Mucosa of descending colon (tissue), 3 donors: ENCODE data around the gene CPA4. TPM values are rescaled to one million over a fixed set of nuclear protein-coding genes. Genes with fewer than 3 reads are reported as not detected.

ENCODE experiments used
- ATAC-seq: fragments of 200-7000 bp; cut with Tn5 transposase; one replicate; pipeline ENCODE4 v1.9.1; 2020; ENCODE audit warnings: mild to moderate bottlenecking, moderate library complexity
- DNase-seq, 3 donors: peaks; one replicate each; pipeline ENCODE4 v3.0.0-alpha.2; 2020
- H3K36me3 ChIP-seq: fragments of 200-600 bp; one replicate; pipeline ENCODE4 v1.8.0; 2021; ENCODE audit warnings: low read depth, mild to moderate bottlenecking
- H3K4me1 ChIP-seq: fragments of 200-600 bp; one replicate; pipeline ENCODE4 v1.8.0; 2021; ENCODE audit warnings: low read depth, mild to moderate bottlenecking
- H3K4me3 ChIP-seq: fragments of 200-600 bp; one replicate; pipeline ENCODE4 v1.8.0; 2021; ENCODE audit warnings: mild to moderate bottlenecking
- H3K9me3 ChIP-seq: fragments of 200-600 bp; one replicate; pipeline ENCODE4 v1.8.0; 2021; ENCODE audit warnings: mild to moderate bottlenecking
- intact Hi-C, 2 donors: fragments of 100-400 bp; cut with DNase I in 1 of 2; cut with micrococcal nuclease in 1 of 2; formaldehyde crosslinking; loops; one replicate each; pipeline versions ENCODE4 v1.11.0 to v1.11.1; 2022; cut with DNase I, micrococcal nuclease
- total RNA-seq, 3 donors: library from RNA; stranded (reverse); fragmentation: NEBNext Ultra II Directional in 2 of 3; extraction: Animal tissue kit (Norgen Biotek cat#: 25700) in 2 of 3; gene quantifications; one replicate each; pipeline versions ENCODE4 v1.2.1 to v1.2.4, GENCODE V29; 2021 to 2023
- TF ChIP-seq, protein P1 (sequence below): fragments of 200-600 bp; IDR thresholded peaks from one replicate; pipeline ENCODE4 v1.8.0; 2022; ENCODE audit warnings: antibody characterized with exemption, mild to moderate bottlenecking
- donor health status: DM: no; HTN: no; CAD: no; lungs with moderate emphysema.
- donor health status: DM: no; HTN: no; CAD: no.
- donor health status: DM: no; HTN: yes; CAD: no.

CPA4 gene
- total RNA-seq, 3 donors from 2014 or later: not detected

DNA sequence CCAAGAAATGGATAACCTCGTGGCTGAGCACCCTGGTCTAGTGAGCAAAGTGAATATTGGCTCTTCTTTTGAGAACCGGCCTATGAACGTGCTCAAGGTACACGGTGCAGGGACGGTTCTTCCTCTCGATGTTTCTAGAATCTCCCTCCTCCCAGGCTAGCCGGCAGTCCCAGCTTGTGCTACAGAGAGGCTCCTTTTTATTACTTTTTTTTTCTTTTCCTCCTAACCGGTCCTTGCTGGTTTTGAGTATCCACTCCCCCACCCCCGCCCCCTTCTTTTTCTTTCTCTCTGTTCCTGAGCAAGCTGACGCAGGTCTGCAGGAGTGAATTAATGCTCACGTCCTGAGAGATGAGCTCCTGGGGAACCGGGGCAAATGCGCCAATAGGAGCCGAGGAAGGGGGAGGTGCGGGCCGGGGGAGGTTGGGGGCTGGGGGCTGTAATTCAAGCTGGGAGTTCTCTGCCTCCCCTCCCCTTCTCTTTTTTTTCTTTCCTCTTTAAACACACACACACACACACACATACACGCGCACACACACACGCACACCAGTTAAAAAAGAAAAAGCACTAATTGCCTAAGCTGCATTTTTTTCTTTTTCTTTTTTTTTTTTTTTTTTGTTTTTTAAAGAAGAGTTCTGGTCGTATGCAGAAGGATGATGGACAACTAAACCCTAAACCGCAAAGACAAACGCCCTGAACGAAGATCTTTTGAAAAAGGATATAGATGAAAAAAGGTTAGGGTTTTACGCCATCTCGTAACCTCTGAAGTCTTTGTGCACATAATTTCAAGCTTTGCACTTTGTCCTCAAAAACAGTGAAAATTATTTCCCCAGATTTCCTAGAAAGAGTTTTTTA is 19.7 kb upstream of the CPA4 start:
- ATAC-seq (peak; percentile 13), DNase-seq (peak in 1 of 3 donors; percentile 42)
- TF ChIP-seq, protein P1, sequence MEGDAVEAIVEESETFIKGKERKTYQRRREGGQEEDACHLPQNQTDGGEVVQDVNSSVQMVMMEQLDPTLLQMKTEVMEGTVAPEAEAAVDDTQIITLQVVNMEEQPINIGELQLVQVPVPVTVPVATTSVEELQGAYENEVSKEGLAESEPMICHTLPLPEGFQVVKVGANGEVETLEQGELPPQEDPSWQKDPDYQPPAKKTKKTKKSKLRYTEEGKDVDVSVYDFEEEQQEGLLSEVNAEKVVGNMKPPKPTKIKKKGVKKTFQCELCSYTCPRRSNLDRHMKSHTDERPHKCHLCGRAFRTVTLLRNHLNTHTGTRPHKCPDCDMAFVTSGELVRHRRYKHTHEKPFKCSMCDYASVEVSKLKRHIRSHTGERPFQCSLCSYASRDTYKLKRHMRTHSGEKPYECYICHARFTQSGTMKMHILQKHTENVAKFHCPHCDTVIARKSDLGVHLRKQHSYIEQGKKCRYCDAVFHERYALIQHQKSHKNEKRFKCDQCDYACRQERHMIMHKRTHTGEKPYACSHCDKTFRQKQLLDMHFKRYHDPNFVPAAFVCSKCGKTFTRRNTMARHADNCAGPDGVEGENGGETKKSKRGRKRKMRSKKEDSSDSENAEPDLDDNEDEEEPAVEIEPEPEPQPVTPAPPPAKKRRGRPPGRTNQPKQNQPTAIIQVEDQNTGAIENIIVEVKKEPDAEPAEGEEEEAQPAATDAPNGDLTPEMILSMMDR: no peak
- intact Hi-C loops: no loop called here
- no peaks in the 10 kb centered on the region for H3K9me3 ChIP-seq
- H3K36me3 ChIP-seq: no peaks in the 10 kb centered on the region
- no peak overlapping the region for H3K4me3 ChIP-seq
- no peaks in the 10 kb centered on the region for H3K4me1 ChIP-seq

DNA sequence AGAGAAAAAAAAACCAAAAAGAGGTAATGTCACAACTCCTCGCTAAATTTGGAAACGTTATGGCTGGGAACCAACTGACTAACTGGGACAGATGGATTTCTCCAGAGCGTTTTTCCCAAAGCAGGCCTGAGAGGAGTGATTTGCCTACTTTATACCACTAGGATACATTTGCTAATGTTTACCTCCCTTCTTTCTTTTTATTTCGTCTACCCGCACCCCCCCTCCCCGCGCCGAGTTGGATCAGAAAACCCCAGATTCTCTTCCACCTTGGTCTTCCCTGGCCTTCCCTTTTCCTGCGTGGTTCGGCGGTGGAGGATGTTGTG is 19.1 kb upstream of the CPA4 start:
- DNase-seq: peak in 1 of 3 donors; percentile 13
- Histone ChIP-seq H3K4me1 (no peaks in the 10 kb centered on the region), H3K4me3 (no peak overlapping the region), H3K36me3 (no peaks in the 10 kb centered on the region), H3K9me3 (no peaks in the 10 kb centered on the region)
- TF ChIP-seq, protein P1: no peak
- intact Hi-C loops: no loop called here
- no peak for ATAC-seq

DNA sequence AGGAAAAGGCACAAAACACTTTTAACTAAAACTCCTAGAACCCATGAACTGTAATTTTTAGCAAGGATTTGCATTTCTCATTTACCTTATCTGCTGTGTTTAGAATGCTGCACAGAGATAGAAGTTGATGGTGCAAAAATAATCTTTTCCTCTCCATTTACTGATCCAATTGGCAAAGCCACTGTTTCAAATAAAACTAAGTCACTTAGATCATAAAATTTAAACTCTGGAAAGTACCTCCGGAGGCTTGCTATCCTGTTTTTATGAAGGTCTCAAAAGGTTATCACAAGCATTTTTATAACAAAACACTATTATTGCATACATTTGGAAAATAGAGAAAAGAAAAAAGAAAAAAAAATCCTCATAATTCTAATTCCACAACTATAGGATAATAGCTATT is 18.7 kb upstream of the CPA4 start:
- Histone ChIP-seq H3K4me3 (no peak overlapping the region), H3K4me1 (no peaks in the 10 kb centered on the region), H3K36me3 (no peaks in the 10 kb centered on the region), H3K9me3 (no peaks in the 10 kb centered on the region)
- no peak for DNase-seq
- no peak for ATAC-seq
- intact Hi-C loops: no loop called here
- TF ChIP-seq, protein P1: no peak

DNA sequence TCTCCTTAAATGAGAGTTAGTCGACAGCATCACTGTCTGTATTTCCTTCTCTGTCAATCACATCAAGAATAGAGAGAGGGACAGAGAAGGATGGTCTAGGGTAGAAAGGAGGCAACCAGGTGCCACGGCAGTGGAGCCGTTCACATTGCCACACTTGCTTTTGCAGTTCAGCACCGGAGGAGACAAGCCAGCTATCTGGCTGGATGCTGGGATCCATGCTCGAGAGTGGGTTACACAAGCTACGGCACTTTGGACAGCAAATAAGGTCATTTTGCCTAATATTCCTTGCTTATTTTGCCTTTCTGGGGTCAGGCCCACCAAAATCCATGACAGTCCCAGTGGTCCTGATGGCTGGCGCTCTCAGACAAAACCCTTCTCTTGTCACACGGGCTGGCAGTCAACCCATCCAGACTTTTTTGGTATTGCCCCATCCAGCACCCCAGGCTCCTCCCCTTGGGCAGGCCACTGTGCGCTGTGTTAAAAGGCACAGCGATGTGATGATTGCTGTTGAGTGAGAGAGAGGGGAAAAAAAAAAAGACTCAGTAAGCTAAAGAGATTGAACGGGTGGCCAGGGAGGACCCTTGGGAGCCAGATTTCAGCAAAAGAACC is 17.9 kb upstream of the CPA4 start:
- no peak for DNase-seq
- intact Hi-C loops: no loop called here
- Histone ChIP-seq H3K36me3 (no peaks in the 10 kb centered on the region), H3K4me3 (no peak overlapping the region), H3K9me3 (no peaks in the 10 kb centered on the region), H3K4me1 (no peaks in the 10 kb centered on the region)
- TF ChIP-seq, protein P1: no peak
- ATAC-seq: no peak

DNA sequence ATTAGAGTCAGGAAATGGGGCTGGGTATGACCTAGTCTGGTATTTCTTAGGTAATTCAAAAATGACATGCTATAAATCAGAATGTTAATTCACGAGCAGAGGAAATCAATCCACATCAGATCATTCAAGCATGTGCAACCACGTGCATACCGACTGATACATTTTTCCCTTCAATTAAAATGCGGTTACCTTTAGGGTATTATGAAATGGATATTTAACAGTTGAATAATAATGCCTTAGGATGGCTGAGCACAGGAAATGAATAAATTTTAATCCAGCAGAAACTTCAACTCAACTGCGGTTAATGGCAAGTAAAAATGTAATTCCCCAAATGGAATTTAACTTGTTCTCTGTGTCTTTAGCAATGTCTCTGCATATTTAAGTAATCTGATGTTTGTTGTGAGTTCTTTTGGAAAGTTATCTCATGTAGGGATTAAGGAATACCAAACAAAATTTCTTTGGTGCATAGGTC is 17.1 kb upstream of the CPA4 start:
- H3K9me3 ChIP-seq: no peaks in the 10 kb centered on the region
- DNase-seq (no peak), ATAC-seq (no peak)
- no peak overlapping the region for H3K4me3 ChIP-seq
- TF ChIP-seq, protein P1: no peak
- H3K36me3 ChIP-seq: no peaks in the 10 kb centered on the region
- H3K4me1 ChIP-seq: no peaks in the 10 kb centered on the region
- intact Hi-C loops: no loop called here
